SK-N-SH (cell line): ENCODE measurements around the gene CNIH2. TPM values are rescaled to one million over a fixed set of nuclear protein-coding genes. Genes with fewer than 3 reads are reported as not detected.

Experiments used
- CTCF ChIA-PET: fragments of 300-600, 350-600 bp; formaldehyde crosslinking; extraction: SDS; loops from one replicate; lab custom pipeline; 2021; lab: Yijun Ruan, JAX
- POLR2A ChIA-PET: fragments of 350-600 bp; sonication (Branson Sonifier 250); formaldehyde crosslinking; extraction: SDS; loops from one replicate; lab custom pipeline; 2020; ENCODE audit warnings: antibody characterized with exemption, inconsistent platforms; lab: Yijun Ruan, JAX
- DNase-seq: peaks from one replicate; pipeline ENCODE4 v3.0.0; 2012
- H2AFZ ChIP-seq: fragments of 200-600 bp; sonication (generic); 2 replicates; pipeline ENCODE4 v1.8.1; 2016; ENCODE audit warnings: antibody characterized with exemption, mild to moderate bottlenecking, low read depth
- H3F3A ChIP-seq: fragments of 200-600 bp; sonication (generic); replicated peaks from 2 replicates; pipeline ENCODE3; 2016; ENCODE audit warnings: antibody characterized with exemption, mild to moderate bottlenecking; ENCODE audit not compliant: insufficient read depth
- H3K27ac ChIP-seq, 2 experiments: fragments of 200-500 bp in 1 of 2; fragments of 200-600 bp in 1 of 2; sonication (Bioruptor generic) in 1 of 2; sonication (generic), shearing (Covaris generic) in 1 of 2; 2 replicates each; pipeline versions ENCODE4 v1.5.1 to v1.6.1; 2014 to 2016; ENCODE audit warnings: low read depth in 2 of 2, inconsistent platforms in 1 of 2, low read length in 1 of 2, mild to moderate bottlenecking in 1 of 2, mixed read lengths in 1 of 2
- H3K27me3 ChIP-seq: fragments of 200-600 bp; sonication (generic), shearing (Covaris generic); 2 replicates; pipeline ENCODE4 v1.6.1; 2016; ENCODE audit warnings: mixed run types; ENCODE audit not compliant: insufficient read depth
- H3K36me3 ChIP-seq, 2 experiments: fragments of 200-500 bp in 1 of 2; fragments of 200-600 bp in 1 of 2; sonication (Bioruptor generic) in 1 of 2; sonication (generic) in 1 of 2; replicated peaks in 1 of 2; 2 replicates each; pipeline versions ENCODE3 to v1.5.1; 2014 to 2016; ENCODE audit warnings: low read length in 1 of 2, mild to moderate bottlenecking in 1 of 2; ENCODE audit not compliant: insufficient read depth in 2 of 2, control insufficient read depth in 1 of 2
- H3K4me1 ChIP-seq, 2 experiments: fragments of 200-500 bp in 1 of 2; fragments of 200-600 bp in 1 of 2; sonication (Bioruptor generic) in 1 of 2; sonication (generic), shearing (Covaris generic) in 1 of 2; 2 replicates each; pipeline versions ENCODE4 v1.5.1 to v1.6.1; 2014 to 2016; ENCODE audit warnings: low read depth in 1 of 2, low read length in 1 of 2, mixed run types in 1 of 2; ENCODE audit not compliant: insufficient read depth in 2 of 2, control insufficient read depth in 1 of 2
- H3K4me2 ChIP-seq: fragments of 200-600 bp; sonication (generic), shearing (Covaris generic); 2 replicates; pipeline ENCODE4 v1.6.1; 2017; ENCODE audit warnings: mixed run types
- H3K4me3 ChIP-seq, 2 experiments: fragments of 200-500 bp in 1 of 2; fragments of 200-600 bp in 1 of 2; sonication (Bioruptor generic) in 1 of 2; sonication (generic), shearing (Covaris generic) in 1 of 2; 2 replicates each; pipeline versions ENCODE4 v1.5.1 to v1.8.1; 2014 to 2016; ENCODE audit warnings: low read depth in 2 of 2, inconsistent platforms in 1 of 2, low read length in 1 of 2, mild to moderate bottlenecking in 1 of 2, mixed read lengths in 1 of 2, moderate library complexity in 1 of 2
- H3K79me2 ChIP-seq: fragments of 200-600 bp; sonication (generic); 2 replicates; pipeline ENCODE4 v1.8.1; 2017; ENCODE audit warnings: mild to moderate bottlenecking; ENCODE audit not compliant: insufficient read depth
- H3K9ac ChIP-seq: fragments of 200-600 bp; sonication (generic); 2 replicates; pipeline ENCODE4 v1.6.1; 2017; ENCODE audit warnings: mixed run types
- H3K9me2 ChIP-seq: fragments of 200-600 bp; sonication (generic); 2 replicates; pipeline ENCODE4 v1.6.1; 2017; ENCODE audit warnings: mixed run types
- H3K9me3 ChIP-seq: fragments of 200-600 bp; sonication (generic); 2 replicates; pipeline ENCODE4 v1.6.1; 2017; ENCODE audit warnings: mixed run types, mild to moderate bottlenecking, moderate library complexity
- H4K20me1 ChIP-seq: fragments of 200-600 bp; sonication (generic); 2 replicates; pipeline ENCODE4 v1.6.1; 2017; ENCODE audit warnings: mild to moderate bottlenecking, mixed run types; ENCODE audit not compliant: insufficient read depth
- FOSL2 ChIP-seq: IDR thresholded peaks from 2 replicates; pipeline ENCODE4 v1.4.0; 2012; ENCODE audit warnings: low read depth, mild to moderate bottlenecking, moderate library complexity, borderline replicate concordance
- FOXJ3 ChIP-seq: sonication (generic); formaldehyde crosslinking; IDR thresholded peaks from 2 replicates; pipeline ENCODE4 v1.5.1; 2020; ENCODE audit warnings: mild to moderate bottlenecking, missing genetic modification reagents
- FOXM1 ChIP-seq: IDR thresholded peaks from 2 replicates; pipeline ENCODE4 v1.4.0; 2012; ENCODE audit warnings: low read depth, mild to moderate bottlenecking
- NFIC ChIP-seq: IDR thresholded peaks from 2 replicates; pipeline ENCODE4 v1.4.0; 2012; ENCODE audit warnings: borderline replicate concordance
- RFX5 ChIP-seq: IDR thresholded peaks from 2 replicates; pipeline ENCODE4 v1.6.1; 2012; ENCODE audit warnings: mild to moderate bottlenecking, improper control_type of control experiment, low read length
- SIN3A ChIP-seq: IDR thresholded peaks from 2 replicates; pipeline ENCODE4 v1.6.1; 2012; ENCODE audit warnings: low read depth, mild to moderate bottlenecking, low read length, moderate library complexity, borderline replicate concordance
- TAF1 ChIP-seq: IDR thresholded peaks from 2 replicates; pipeline ENCODE4 v1.6.1; 2012; ENCODE audit warnings: low read depth, mild to moderate bottlenecking, low read length, moderate library complexity, borderline replicate concordance
- TEAD4 ChIP-seq: IDR thresholded peaks from 2 replicates; pipeline ENCODE4 v1.4.0; 2012; ENCODE audit warnings: mild to moderate bottlenecking, borderline replicate concordance; ENCODE audit not compliant: insufficient read depth
- USF1 ChIP-seq: IDR thresholded peaks from 2 replicates; pipeline ENCODE4 v1.4.0; 2012; ENCODE audit warnings: low read depth, borderline replicate concordance
- USF2 ChIP-seq: fragments of 150-350 bp; IDR thresholded peaks from 2 replicates; pipeline ENCODE4 v1.6.1; 2017; ENCODE audit warnings: antibody characterized with exemption, low read length, low read depth, borderline replicate concordance
- WGBS: methylation state at CpG from one replicate; pipeline ENCODE4 v1.1.6; 2017; ENCODE audit warnings: low lambda C conversion rate; 5-methylcytosine and 5-hydroxymethylcytosine counted together
- polyA plus RNA-seq, 3 experiments: library from polyadenylated mRNA; depleted of rRNA; stranded (reverse); fragments of >200 nt; gene quantifications; 2 replicates each; pipeline ENCODE4 v1.2.3, GENCODE V29; 2012
- TF ChIP-seq, protein P1 (sequence below): fragments of 200-600 bp; sonication (generic); IDR thresholded peaks from 2 replicates; pipeline ENCODE4 v1.6.1; 2017; ENCODE audit warnings: antibody characterized with exemption, mild to moderate bottlenecking, moderate library complexity
- TF ChIP-seq, protein P2 (sequence below): fragments of 150-350 bp; IDR thresholded peaks from 2 replicates; pipeline ENCODE4 v1.6.1; 2016; ENCODE audit warnings: mild to moderate bottlenecking, low read depth, low read length
- TF ChIP-seq, protein P3 (sequence below): IDR thresholded peaks from 2 replicates; pipeline ENCODE4; 2012

CNIH2 gene
- polyA plus RNA-seq, 1 of the 3 experiments (the other 2 are of a cell fraction): 11.8 TPM

DNA sequence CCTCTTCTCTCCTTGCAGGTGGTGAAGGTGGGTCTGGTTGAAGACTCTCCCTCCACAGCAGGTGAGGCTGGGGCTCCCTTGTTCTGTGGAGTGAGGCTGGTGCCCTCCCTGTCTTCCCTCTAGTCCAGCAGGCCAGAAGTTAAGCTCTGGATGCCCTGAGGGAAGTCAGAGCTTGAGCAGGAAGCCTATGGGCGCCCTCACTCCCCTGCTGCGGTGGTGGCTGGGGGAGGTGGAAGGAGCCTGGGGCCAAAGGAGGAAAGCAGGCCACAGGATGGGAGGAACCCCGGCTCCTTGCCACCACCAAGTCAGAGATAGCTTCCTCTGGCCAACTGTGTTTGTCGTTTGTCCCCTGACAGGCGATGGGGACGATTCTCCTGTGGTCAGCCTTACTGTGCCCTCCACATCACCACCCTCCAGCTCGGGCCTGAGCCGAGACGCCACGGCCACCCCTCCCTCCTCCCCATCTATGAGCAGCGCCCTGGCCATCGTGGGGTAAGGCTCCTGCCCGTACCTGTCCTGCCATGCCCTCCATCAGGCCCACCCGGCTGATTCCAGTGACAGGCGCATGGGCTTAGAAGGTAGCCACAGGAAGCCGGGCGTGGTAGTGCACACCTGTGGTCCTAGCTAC, 39.1 kb upstream of the CNIH2 start (continued):
- no peak for TF ChIP-seq USF1
- TF ChIP-seq, protein P1, sequence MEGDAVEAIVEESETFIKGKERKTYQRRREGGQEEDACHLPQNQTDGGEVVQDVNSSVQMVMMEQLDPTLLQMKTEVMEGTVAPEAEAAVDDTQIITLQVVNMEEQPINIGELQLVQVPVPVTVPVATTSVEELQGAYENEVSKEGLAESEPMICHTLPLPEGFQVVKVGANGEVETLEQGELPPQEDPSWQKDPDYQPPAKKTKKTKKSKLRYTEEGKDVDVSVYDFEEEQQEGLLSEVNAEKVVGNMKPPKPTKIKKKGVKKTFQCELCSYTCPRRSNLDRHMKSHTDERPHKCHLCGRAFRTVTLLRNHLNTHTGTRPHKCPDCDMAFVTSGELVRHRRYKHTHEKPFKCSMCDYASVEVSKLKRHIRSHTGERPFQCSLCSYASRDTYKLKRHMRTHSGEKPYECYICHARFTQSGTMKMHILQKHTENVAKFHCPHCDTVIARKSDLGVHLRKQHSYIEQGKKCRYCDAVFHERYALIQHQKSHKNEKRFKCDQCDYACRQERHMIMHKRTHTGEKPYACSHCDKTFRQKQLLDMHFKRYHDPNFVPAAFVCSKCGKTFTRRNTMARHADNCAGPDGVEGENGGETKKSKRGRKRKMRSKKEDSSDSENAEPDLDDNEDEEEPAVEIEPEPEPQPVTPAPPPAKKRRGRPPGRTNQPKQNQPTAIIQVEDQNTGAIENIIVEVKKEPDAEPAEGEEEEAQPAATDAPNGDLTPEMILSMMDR: no peak

- 78% methylated on average over 2 of the region's 3 CpGs for WGBS
- no peaks in the 10 kb centered on the region for H3K27me3 ChIP-seq
- CTCF ChIA-PET: interaction anchor here (1.2 to 3.4 kb wide), 3 partner anchors 12 to 26 kb away, joined by 3 to 26 read pairs (median 4); no protein-coding TSS in a partner anchor
Measured at GRCh38 chr11:66239511-66239910, 38.5 kb upstream of the CNIH2 start.

More at GRCh38 chr11:66239511-66239910, 38.5 kb upstream of the CNIH2 start:
- Histone ChIP-seq H2AFZ (no peak overlapping the region), H3F3A (no peaks in the 10 kb centered on the region)
- no peak for TF ChIP-seq TEAD4
- TF ChIP-seq NFIC: no peak
- TF ChIP-seq, protein P2, sequence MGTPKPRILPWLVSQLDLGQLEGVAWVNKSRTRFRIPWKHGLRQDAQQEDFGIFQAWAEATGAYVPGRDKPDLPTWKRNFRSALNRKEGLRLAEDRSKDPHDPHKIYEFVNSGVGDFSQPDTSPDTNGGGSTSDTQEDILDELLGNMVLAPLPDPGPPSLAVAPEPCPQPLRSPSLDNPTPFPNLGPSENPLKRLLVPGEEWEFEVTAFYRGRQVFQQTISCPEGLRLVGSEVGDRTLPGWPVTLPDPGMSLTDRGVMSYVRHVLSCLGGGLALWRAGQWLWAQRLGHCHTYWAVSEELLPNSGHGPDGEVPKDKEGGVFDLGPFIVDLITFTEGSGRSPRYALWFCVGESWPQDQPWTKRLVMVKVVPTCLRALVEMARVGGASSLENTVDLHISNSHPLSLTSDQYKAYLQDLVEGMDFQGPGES: no peak
- TF ChIP-seq USF2: no peak
- TF ChIP-seq FOSL2: no peak
- TF ChIP-seq TAF1: no peak
- TF ChIP-seq, protein P3, sequence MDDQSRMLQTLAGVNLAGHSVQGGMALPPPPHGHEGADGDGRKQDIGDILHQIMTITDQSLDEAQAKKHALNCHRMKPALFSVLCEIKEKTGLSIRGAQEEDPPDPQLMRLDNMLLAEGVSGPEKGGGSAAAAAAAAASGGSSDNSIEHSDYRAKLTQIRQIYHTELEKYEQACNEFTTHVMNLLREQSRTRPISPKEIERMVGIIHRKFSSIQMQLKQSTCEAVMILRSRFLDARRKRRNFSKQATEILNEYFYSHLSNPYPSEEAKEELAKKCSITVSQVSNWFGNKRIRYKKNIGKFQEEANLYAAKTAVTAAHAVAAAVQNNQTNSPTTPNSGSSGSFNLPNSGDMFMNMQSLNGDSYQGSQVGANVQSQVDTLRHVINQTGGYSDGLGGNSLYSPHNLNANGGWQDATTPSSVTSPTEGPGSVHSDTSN: no peak
- TF ChIP-seq FOXJ3: no peak
- no peak for TF ChIP-seq RFX5
- no peak for TF ChIP-seq SIN3A
- TF ChIP-seq FOXM1: no peak
- TF ChIP-seq, all 33 proteins: peak for 0
- Histone ChIP-seq H4K20me1 (no peaks in the 10 kb centered on the region), H3K79me2 (no peaks in the 10 kb centered on the region), H3K9me2 (no peaks in the 10 kb centered on the region), H3K4me1 (no peaks in the 10 kb centered on the region), H3K9ac (no peak overlapping the region), H3K27ac (no peak overlapping the region), H3K36me3 (peaks cover 20 to 90% of the 10 kb centered on the region in 2 experiments), H3K9me3 (no peaks in the 10 kb centered on the region), H3K4me3 (no peak overlapping the region), H3K4me2 (no peak overlapping the region)
- POLR2A ChIA-PET: no interaction called here
- DNase-seq: no peak
